Chondrocyte (in vitro differentiated cells): ENCODE results near the gene SAMD1. TPM values are rescaled to one million over a fixed set of nuclear protein-coding genes. Genes with fewer than 3 reads are reported as not detected.

Experiments used
- DNase-seq: peaks from one replicate; pipeline ENCODE4 v3.0.0; 2021; ENCODE audit warnings: mixed read lengths, low spot score
- H3K27ac Mint-ChIP-seq: one replicate; pipeline ENCODE4 v1.8.0; 2021; ENCODE audit warnings: mild to moderate bottlenecking, moderate library complexity, mixed read lengths; ENCODE audit not compliant: unreplicated experiment
- H3K27me3 Mint-ChIP-seq: 2 replicates; pipeline ENCODE4 v1.8.0; 2021; ENCODE audit warnings: low read depth, mixed read lengths
- H3K36me3 Mint-ChIP-seq: 2 replicates; pipeline ENCODE4 v1.8.0; 2021; ENCODE audit warnings: low read depth, mixed read lengths
- H3K4me1 Mint-ChIP-seq: 2 replicates; pipeline ENCODE4 v1.8.0; 2021; ENCODE audit warnings: low read depth, mild to moderate bottlenecking, mixed read lengths
- H3K4me3 Mint-ChIP-seq: one replicate; pipeline ENCODE4 v1.8.0; 2021; ENCODE audit warnings: mild to moderate bottlenecking, moderate library complexity, mixed read lengths; ENCODE audit not compliant: unreplicated experiment
- H3K9me3 Mint-ChIP-seq: 2 replicates; pipeline ENCODE4 v1.8.0; 2021; ENCODE audit warnings: low read depth, mixed read lengths
- total RNA-seq: library from RNA; stranded (reverse); gene quantifications from 3 replicates; pipeline ENCODE4 v1.2.1, GENCODE V29; 2021
- TF ChIP-seq, protein P1 (sequence below): fragments of 200-600 bp; sonication (generic); IDR thresholded peaks from 2 replicates; pipeline ENCODE4 v1.5.0; 2021; ENCODE audit warnings: antibody characterized with exemption, mild to moderate bottlenecking, moderate library complexity

The SAMD1 gene
- total RNA-seq, 1 donor from 2014 or later = 41.8 TPM

GRCh38 chr19:14088634-14089411, 1.7 kb downstream of the SAMD1 start:
- DNase-seq = no peak
- Mint-ChIP-seq H3K27ac (no peak overlapping the region), H3K4me3 (peak overlapping the region; percentile 63), H3K36me3 (peaks cover 10% of the 10 kb centered on the region), H3K27me3 (no peaks in the 10 kb centered on the region), H3K4me1 (peaks cover 19% of the 10 kb centered on the region), H3K9me3 (peaks cover 8% of the 10 kb centered on the region)
- TF ChIP-seq, protein P1, sequence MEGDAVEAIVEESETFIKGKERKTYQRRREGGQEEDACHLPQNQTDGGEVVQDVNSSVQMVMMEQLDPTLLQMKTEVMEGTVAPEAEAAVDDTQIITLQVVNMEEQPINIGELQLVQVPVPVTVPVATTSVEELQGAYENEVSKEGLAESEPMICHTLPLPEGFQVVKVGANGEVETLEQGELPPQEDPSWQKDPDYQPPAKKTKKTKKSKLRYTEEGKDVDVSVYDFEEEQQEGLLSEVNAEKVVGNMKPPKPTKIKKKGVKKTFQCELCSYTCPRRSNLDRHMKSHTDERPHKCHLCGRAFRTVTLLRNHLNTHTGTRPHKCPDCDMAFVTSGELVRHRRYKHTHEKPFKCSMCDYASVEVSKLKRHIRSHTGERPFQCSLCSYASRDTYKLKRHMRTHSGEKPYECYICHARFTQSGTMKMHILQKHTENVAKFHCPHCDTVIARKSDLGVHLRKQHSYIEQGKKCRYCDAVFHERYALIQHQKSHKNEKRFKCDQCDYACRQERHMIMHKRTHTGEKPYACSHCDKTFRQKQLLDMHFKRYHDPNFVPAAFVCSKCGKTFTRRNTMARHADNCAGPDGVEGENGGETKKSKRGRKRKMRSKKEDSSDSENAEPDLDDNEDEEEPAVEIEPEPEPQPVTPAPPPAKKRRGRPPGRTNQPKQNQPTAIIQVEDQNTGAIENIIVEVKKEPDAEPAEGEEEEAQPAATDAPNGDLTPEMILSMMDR = no peak

DNA sequence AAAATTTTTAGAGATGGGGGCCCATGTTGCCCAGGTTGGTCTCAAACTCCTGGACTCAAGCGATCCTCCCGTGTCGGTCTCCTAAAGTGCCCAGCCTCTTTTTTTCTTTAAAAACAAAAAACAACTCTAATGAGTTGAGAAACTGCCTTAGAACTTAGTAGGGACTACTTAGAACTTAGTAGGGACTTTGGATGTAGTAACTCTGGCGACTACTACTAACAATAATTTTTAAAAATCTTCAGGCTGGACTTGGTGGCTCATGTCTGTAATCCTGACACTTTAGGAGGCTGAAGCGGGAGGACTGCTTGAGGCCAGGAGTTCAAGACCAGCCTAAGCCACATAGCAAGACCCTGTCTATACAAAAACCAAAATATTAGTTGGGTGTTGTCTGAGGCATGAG, 4.5 kb downstream of the SAMD1 start:
- TF ChIP-seq, protein P1 = no peak
- H3K36me3 Mint-ChIP-seq = peaks cover 10% of the 10 kb centered on the region
- no peak overlapping the region for H3K27ac Mint-ChIP-seq
- no peak for DNase-seq
- no peaks in the 10 kb centered on the region for H3K9me3 Mint-ChIP-seq
- H3K27me3 Mint-ChIP-seq = no peaks in the 10 kb centered on the region
- peaks cover 20% of the 10 kb centered on the region for H3K4me1 Mint-ChIP-seq
- H3K4me3 Mint-ChIP-seq = no peak overlapping the region

DNA sequence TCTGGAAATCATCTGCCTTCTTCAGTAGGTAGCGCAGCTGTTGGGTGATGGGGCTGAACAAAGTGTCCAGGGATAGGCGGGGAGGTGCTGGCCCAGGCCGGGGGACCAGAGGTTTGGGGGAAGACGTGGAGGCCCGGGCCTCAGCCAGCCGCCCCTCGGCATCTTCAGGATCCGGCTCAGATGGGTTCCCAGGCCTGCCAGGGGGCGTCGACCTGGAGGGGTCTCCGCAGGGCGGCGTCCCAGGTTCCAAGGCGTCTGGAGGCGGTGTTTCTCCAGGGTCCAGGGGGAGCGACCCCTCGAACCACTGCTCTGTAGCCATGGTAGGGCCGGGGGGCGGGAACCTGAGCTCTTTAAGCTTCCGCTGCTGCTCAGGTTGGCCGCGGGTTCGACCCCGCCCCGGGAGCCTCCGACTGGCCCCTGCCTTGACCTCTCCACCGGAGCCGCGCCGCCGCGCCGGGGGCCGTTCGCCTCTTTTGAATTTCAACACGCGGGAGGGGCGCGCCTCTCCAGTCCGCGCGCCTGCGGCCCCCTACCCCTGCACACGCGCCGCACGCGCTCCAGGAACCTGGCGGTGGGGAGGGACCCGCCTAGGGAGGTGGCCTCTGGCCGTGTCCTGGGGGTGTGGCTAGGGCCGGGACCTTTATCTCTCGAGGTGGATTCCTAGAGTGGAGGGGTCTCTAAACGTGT, 5.1 kb downstream of the SAMD1 start, which contains the start of gene C19orf67:
C19orf67 (minus strand) TSS at position 475 of the 687 bp plus-strand sequence; CDS start at position 319, 156 bp downstream.
- H3K4me3 Mint-ChIP-seq = no peak within 1 kb of the TSS
- H3K9me3 Mint-ChIP-seq = no peaks in the 10 kb centered on the region
- no peak for DNase-seq
- peaks cover 26% of the 10 kb centered on the region for H3K4me1 Mint-ChIP-seq
- TF ChIP-seq, protein P1 = no peak
- H3K27me3 Mint-ChIP-seq = no peaks in the 10 kb centered on the region
- peaks cover 10% of the 10 kb centered on the region for H3K36me3 Mint-ChIP-seq
- H3K27ac Mint-ChIP-seq = no peak within 1 kb of the TSS

DNA sequence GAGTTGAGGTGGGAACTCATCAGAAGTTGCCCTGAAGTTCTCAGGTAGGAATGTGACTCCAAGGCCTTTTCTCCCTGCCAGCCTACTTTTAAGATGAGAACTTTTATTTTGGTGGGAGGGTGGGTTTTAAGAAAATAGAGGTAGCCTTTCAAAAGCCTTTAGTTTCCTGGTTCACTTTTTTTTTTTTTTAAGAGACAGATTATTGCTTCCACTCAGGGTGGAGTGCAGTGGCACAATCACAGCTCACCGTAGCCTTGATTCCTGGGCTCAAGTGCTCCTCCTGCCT, 7.9 kb downstream of the SAMD1 start:
- Mint-ChIP-seq H3K36me3 (peaks cover 2% of the 10 kb centered on the region), H3K4me1 (peaks cover 22% of the 10 kb centered on the region), H3K4me3 (peak overlapping the region; percentile 96), H3K27me3 (no peaks in the 10 kb centered on the region), H3K9me3 (no peaks in the 10 kb centered on the region), H3K27ac (peak overlapping the region; percentile 20)
- DNase-seq = no peak
- TF ChIP-seq, protein P1 = no peak

GRCh38 chr19:14081797-14082674, 8.5 kb downstream of the SAMD1 start:
- H3K4me3 Mint-ChIP-seq = peak overlapping the region; percentile 96
- no peaks in the 10 kb centered on the region for H3K9me3 Mint-ChIP-seq
- H3K36me3 Mint-ChIP-seq = peaks cover 2% of the 10 kb centered on the region
- peak overlapping the region; percentile 94 for H3K27ac Mint-ChIP-seq
- H3K27me3 Mint-ChIP-seq = no peaks in the 10 kb centered on the region
- H3K4me1 Mint-ChIP-seq = peaks cover 22% of the 10 kb centered on the region
- TF ChIP-seq, protein P1 = peak; percentile 22
- DNase-seq = no peak
